Esophagus mucosa (tissue), 1 donor: Measurements from ENCODE around the gene CPXM1. TPM values are rescaled to one million over a fixed set of nuclear protein-coding genes. Genes with fewer than 3 reads are reported as not detected.

Experiments
- ATAC-seq: fragments of 200-7000 bp; cut with Tn5 transposase; one replicate; pipeline ENCODE4 v1.9.1; 2020
- total RNA-seq: library from RNA; stranded (reverse); gene quantifications from one replicate; pipeline ENCODE4 v1.2.4, GENCODE V29; 2023
- donor health status: DM: yes; HTN: yes; CAD: no.

The CPXM1 gene
- total RNA-seq, 1 donor from 2014 or later, result 2.0 TPM

GRCh38 chr20:2747676-2748235, 52.7 kb downstream of the CPXM1 start:
- no peak for ATAC-seq

- no peak for ATAC-seq
These were observed 53.7 kb downstream of the CPXM1 start for GRCh38 chr20:2746636-2747265.

DNA sequence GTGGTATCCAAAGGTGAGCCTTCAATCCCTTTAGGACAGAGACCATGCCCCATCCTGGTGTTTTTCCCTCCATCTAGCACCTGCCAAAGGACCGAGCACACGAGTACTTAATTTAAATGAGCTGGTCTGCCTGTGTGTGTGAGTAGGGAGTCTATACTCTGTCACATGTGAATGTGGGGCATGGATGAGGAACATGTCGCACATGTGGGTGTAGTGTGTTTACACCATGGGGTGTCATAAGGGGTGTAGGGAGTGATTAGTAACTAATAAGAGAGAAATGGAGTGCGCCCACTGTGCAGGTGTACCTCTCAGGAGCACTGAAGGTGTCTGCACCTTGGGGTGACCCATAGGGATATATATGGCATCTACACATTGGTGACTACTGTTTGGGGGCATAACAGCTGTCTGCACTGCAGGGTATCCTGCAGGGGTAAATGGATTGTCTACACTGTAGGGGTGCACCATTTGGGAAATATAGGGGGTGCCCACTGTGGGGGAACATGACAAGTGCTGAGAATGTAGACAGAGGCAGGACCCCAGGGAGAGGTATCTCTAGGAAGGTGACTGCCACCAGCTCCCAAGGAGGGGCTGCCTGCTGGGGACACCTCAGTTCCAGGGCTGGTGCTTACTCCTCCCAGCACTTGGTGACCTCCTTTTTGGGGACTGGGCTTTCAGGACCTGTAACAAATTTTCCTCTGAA, 54.3 kb downstream of the CPXM1 start:
- ATAC-seq, result no peak

DNA sequence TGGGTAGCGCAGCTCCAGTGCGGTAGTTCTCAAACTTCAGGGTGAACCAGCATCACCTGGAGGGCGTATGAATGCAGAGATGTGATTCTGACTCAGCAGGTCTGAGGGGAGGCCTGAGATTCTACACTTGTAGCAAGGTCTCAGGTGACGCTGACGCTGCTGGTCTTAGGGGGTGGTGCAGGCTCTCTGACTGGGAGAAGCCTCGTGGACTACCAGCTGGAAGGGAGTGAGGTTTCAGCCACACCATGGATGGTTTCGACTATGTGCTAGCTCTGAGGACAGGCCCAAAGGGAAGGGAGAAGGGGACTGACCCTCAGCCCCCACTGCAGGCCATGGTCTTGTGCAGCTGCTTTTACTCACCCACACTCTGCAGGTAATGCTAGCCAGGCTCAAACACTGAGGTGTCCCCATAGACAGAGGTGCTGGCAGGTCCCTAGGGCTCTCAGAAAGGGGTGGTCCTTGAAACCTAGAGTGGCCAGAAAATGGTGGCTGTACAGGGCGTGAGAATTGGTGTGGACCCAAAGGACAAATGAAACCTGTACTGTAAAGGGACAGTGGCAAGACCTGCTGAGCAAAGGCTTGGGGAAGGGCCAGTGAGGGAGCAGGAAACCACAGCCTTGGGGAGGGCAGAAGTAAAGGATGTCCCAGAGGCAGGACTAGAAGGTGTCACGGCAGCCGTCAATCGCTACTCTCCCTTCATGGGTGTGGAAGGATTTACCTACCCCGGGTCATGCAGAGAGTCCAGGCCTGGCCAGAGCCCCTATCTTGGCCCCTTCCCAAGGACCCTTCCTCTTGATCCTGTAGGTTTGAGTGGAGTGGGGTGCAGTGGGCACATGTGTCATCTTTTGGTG, 55.1 kb downstream of the CPXM1 start:
- ATAC-seq, result no peak

Other genes starting within 250 kb of the CPXM1 start
- 119 TPM for gene NOP56, start 148.0 kb downstream of the CPXM1 start, total RNA-seq
- 60.7 TPM for gene IDH3B, start 136.4 kb downstream of the CPXM1 start, total RNA-seq
- 1.7 TPM for gene EBF4, start 107.8 kb downstream of the CPXM1 start, total RNA-seq
- gene C20orf141, start 14.4 kb upstream of the CPXM1 start, total RNA-seq, result not detected
- not detected for gene TMEM239, start 15.7 kb upstream of the CPXM1 start, total RNA-seq
- gene PCED1A, start 40.0 kb upstream of the CPXM1 start, total RNA-seq, result 16.5 TPM
- 23.8 TPM for gene VPS16, start 40.1 kb upstream of the CPXM1 start, total RNA-seq
- gene PTPRA, start 72.9 kb upstream of the CPXM1 start, total RNA-seq, result 36.5 TPM
- not detected for gene GNRH2, start 243.0 kb upstream of the CPXM1 start, total RNA-seq
- gene MRPS26, start 245.4 kb upstream of the CPXM1 start, total RNA-seq, result 36.5 TPM